ENCODE results near the gene BEST4. TPM values are rescaled to one million over a fixed set of nuclear protein-coding genes. Genes with fewer than 3 reads are reported as not detected.

The BEST4 gene
- total and polyA plus RNA-seq, 2 of the 4 experiments (the other 2 are of a cell fraction): 0.07 TPM; not detected in 1

- DNase-seq (peak; percentile 59), ATAC-seq (ENCODE audit: low read depth) (peak; percentile 77)
- H3K9me1 ChIP-seq (ENCODE audit: insufficient read depth, low read length): no peaks in the 10 kb centered on the region
- H3K56ac ChIP-seq (ENCODE audit: extremely low read depth, insufficient read depth, low read length): no peak overlapping the region
- H2BK5ac ChIP-seq (ENCODE audit: low read depth, low read length, poor library complexity, severe bottlenecking): no peak overlapping the region
- no peak overlapping the region for H2BK20ac ChIP-seq (ENCODE audit: low read depth, low read length)
- H3K4ac ChIP-seq (ENCODE audit: low read depth, low read length): 0 out of 2 replicates have a peak overlapping the region, but pooled peaks have one; percentile 0
- peaks cover under 1% of the 10 kb centered on the region; the same call in 1 of the 2 replicates for H3K36me3 ChIP-seq (ENCODE audit: control insufficient read depth, insufficient read depth, low read length)
- H3K9ac ChIP-seq (ENCODE audit: low read depth, low read length): no peak overlapping the region
- 0 out of 2 replicates have a peak, but pooled peaks cover under 1% of the 10 kb centered on the region for H4K20me1 ChIP-seq (ENCODE audit: insufficient read depth, low read length)
- peak overlapping the region; percentile 70 for H2AK5ac ChIP-seq (ENCODE audit: low read depth, low read length)
- peak overlapping the region; percentile 36; the same call in 1 of the 2 replicates for H3K4me3 ChIP-seq (ENCODE audit: insufficient read depth, low read depth, low read length)
- peaks cover 0 to 1% of the 10 kb centered on the region in 2 experiments; a peak in 1 of 4 replicates for H3K79me1 ChIP-seq (ENCODE audit: low read depth in 1 of 2, low read length in 2 of 2)
- H2BK120ac ChIP-seq (ENCODE audit: low read depth, low read length): no peak overlapping the region
- no peak overlapping the region for H3K14ac ChIP-seq (replicated peaks; ENCODE audit: low read depth, low read length)
- H3K27me3 ChIP-seq (ENCODE audit: control insufficient read depth, insufficient read depth, low read length): peaks cover 2% of the 10 kb centered on the region; the same call in 1 of the 2 replicates
- peak overlapping the region; percentile 95 for H2AFZ ChIP-seq (replicated peaks; ENCODE audit: low read length, poor library complexity)
- peak overlapping the region; percentile 14; the same call in 1 of the 2 replicates for H4K5ac ChIP-seq (ENCODE audit: low read depth, low read length)
- CTCF ChIA-PET: interaction anchor here (1.4 kb wide), 1 partner anchor 13 kb away, joined by 9 read pairs; the partner anchor contains the start of gene PLK3
- H3K18ac ChIP-seq (ENCODE audit: low read depth, low read length): no peak overlapping the region
- H4K8ac ChIP-seq (ENCODE audit: low read depth in 2 of 2, low read length in 2 of 2): peak overlapping the region in 1 of 2 experiments; percentile 79; a peak in 2 of 4 replicates
- in situ Hi-C loops (cut with MboI; ENCODE audit: low sequenced_read_pairs) (no loop called here), dilution Hi-C loops (cut with HindIII; ENCODE audit: low sequenced_read_pairs, unreplicated experiment) (no loop called here), intact Hi-C loops (cut with micrococcal nuclease) (no loop called here)
- H3K9me3 ChIP-seq (ENCODE audit: control insufficient read depth, insufficient read depth, low read length): no peaks in the 10 kb centered on the region
- H4K91ac ChIP-seq (ENCODE audit: insufficient read depth, low read depth, low read length): no peak overlapping the region
- 17% methylated on average over 30 of the region's 49 CpGs; no CpG with 5 or more reads in 1 of the 2 experiments for WGBS, 2 experiments (ENCODE audit: extremely low coverage in 2 of 2, insufficient read length in 1 of 2)
- POLR2A ChIA-PET (ENCODE audit: unreplicated experiment): no interaction called here
- H3K4me2 ChIP-seq (ENCODE audit: low read depth, low read length): peak overlapping the region; percentile 58
- H3K27ac ChIP-seq (ENCODE audit: insufficient read depth, low read length): no peak overlapping the region
- H2BK15ac ChIP-seq (ENCODE audit: low read depth, low read length): no peak overlapping the region
- peak overlapping the region; percentile 92 for H2AK9ac ChIP-seq (replicated peaks; ENCODE audit: low read depth, low read length, poor library complexity)
- BruUV-seq (replicated peaks): no TSS peak
- no peak overlapping the region for H3K23ac ChIP-seq (ENCODE audit: low read depth, low read length)
- peaks cover 8% of the 10 kb centered on the region; the same call in 1 of the 2 replicates for H3K4me1 ChIP-seq (ENCODE audit: control insufficient read depth, insufficient read depth, low read length)
- TF ChIP-seq CTCF (conservative IDR thresholded peaks at IDR 0.05; ENCODE audit: low read depth, low read length) (peak; percentile 83), CHD1 (IDR thresholded peaks at IDR 0.05; ENCODE audit: low read depth, low read length) (no peak), MAFK (IDR thresholded peaks at IDR 0.05; ENCODE audit: low read depth, low read length) (no peak), BHLHE40 (IDR thresholded peaks at IDR 0.05; ENCODE audit: low read depth, low read length) (no peak; the same call in 1 of the 2 replicates), NFE2L2 (IDR thresholded peaks at IDR 0.05; ENCODE audit: low read depth, low read length) (no peak), MXI1 (IDR thresholded peaks at IDR 0.05; ENCODE audit: borderline replicate concordance, low read depth, low read length) (no peak), SMC3 (IDR thresholded peaks at IDR 0.05; ENCODE audit: low read depth, low read length) (peak; percentile 57), MAZ (IDR thresholded peaks at IDR 0.05; ENCODE audit: borderline replicate concordance, low read depth, low read length) (no peak), POLR2A (IDR thresholded peaks at IDR 0.05; ENCODE audit: low read depth, low read length) (no peak), ELK1 (IDR thresholded peaks at IDR 0.05; ENCODE audit: borderline replicate concordance, low read depth, low read length) (no peak), USF2 (IDR thresholded peaks at IDR 0.05; ENCODE audit: low read depth, low read length) (peak; percentile 28; the same call in 1 of the 2 replicates), RCOR1 (IDR thresholded peaks at IDR 0.05; ENCODE audit: insufficient replicate concordance, low read length) (no peak), CEBPB (IDR thresholded peaks at IDR 0.05; ENCODE audit: low read depth, low read length) (no peak), FOS (IDR thresholded peaks at IDR 0.05; ENCODE audit: low read depth, low read length) (no peak)
These were observed 1.7 kb downstream of the BEST4 start for GRCh38 chr1:44786138-44786840.
